Measurements from ENCODE around the gene NUDCD3. TPM values are rescaled to one million over a fixed set of nuclear protein-coding genes. Genes with fewer than 3 reads are reported as not detected.

Gene NUDCD3
- total RNA-seq, 1 experiment from 2014 or later = 94.6 TPM

GRCh38 chr7:44439926-44440325, 50.5 kb downstream of the NUDCD3 start:
- TF ChIP-seq EZH2 (IDR thresholded peaks at IDR 0.05) (no peak), SRF (IDR thresholded peaks at IDR 0.05; ENCODE audit: low read depth) (no peak), JUND (IDR thresholded peaks at IDR 0.05) (no peak), REST (IDR thresholded peaks at IDR 0.05; ENCODE audit: low read depth) (no peak), SP1 (IDR thresholded peaks at IDR 0.05; ENCODE audit: low read depth) (no peak), EGR1 (IDR thresholded peaks at IDR 0.05; ENCODE audit: low read depth) (no peak), POLR2AphosphoS5 (IDR thresholded peaks at IDR 0.05; ENCODE audit: low read depth, low read length) (no peak), ZNF274 (IDR thresholded peaks at IDR 0.05; ENCODE audit: low read depth, low read length) (no peak), FOSL1 (IDR thresholded peaks at IDR 0.05; ENCODE audit: low read depth) (no peak), SIN3A (IDR thresholded peaks at IDR 0.05; ENCODE audit: low read depth) (no peak), YY1 (IDR thresholded peaks at IDR 0.05; ENCODE audit: extremely low read depth, insufficient replicate concordance, low read depth, low read length) (no peak)
- TF ChIP-seq, protein P1, sequence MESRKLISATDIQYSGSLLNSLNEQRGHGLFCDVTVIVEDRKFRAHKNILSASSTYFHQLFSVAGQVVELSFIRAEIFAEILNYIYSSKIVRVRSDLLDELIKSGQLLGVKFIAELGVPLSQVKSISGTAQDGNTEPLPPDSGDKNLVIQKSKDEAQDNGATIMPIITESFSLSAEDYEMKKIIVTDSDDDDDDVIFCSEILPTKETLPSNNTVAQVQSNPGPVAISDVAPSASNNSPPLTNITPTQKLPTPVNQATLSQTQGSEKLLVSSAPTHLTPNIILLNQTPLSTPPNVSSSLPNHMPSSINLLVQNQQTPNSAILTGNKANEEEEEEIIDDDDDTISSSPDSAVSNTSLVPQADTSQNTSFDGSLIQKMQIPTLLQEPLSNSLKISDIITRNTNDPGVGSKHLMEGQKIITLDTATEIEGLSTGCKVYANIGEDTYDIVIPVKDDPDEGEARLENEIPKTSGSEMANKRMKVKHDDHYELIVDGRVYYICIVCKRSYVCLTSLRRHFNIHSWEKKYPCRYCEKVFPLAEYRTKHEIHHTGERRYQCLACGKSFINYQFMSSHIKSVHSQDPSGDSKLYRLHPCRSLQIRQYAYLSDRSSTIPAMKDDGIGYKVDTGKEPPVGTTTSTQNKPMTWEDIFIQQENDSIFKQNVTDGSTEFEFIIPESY (IDR thresholded peaks at IDR 0.05; ENCODE audit: extremely low read depth, insufficient replicate concordance, low read length) = no peak
- TF ChIP-seq, protein P2, sequence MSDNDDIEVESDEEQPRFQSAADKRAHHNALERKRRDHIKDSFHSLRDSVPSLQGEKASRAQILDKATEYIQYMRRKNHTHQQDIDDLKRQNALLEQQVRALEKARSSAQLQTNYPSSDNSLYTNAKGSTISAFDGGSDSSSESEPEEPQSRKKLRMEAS (IDR thresholded peaks at IDR 0.05) = no peak
- BruUV-seq (replicated peaks) = no TSS peak
- no peaks in the 10 kb centered on the region for H4K20me1 ChIP-seq (ENCODE audit: insufficient read depth)
- no peak for DNase-seq (ENCODE audit: low read depth, low spot score)
- H3K27ac ChIP-seq (ENCODE audit: low read depth, low read length) = no peak overlapping the region
- ChIA-PET RAD21 (ENCODE audit: low non-redundant PET in 1 of 2, low total read pairs in 2 of 2, uncharacterized antibody in 2 of 2, unreplicated experiment in 2 of 2) (no interaction called here), POLR2A (no interaction called here), CTCF (no interaction called here)
- H3K27me3 ChIP-seq (ENCODE audit: insufficient read depth, low read length) = no peaks in the 10 kb centered on the region
- H3K79me2 ChIP-seq (ENCODE audit: insufficient read depth, low read length) = peaks cover 58% of the 10 kb centered on the region
- H2AFZ ChIP-seq (ENCODE audit: low read depth, low read length, poor library complexity, severe bottlenecking) = no peak overlapping the region
- H3K9me3 ChIP-seq (ENCODE audit: control insufficient read depth in 1 of 2, insufficient read depth in 1 of 2, low read depth in 1 of 2, low read length in 2 of 2) = no peaks in the 10 kb centered on the region
- intact Hi-C loops (cut with micrococcal nuclease) = no loop called here
- no peak for ATAC-seq
- H3K4me3 ChIP-seq (replicated peaks in 1 of 2; ENCODE audit: low read depth in 1 of 2, low read length in 2 of 2) = no peak overlapping the region
- H3K4me2 ChIP-seq (ENCODE audit: low read length) = no peak overlapping the region
- no peaks in the 10 kb centered on the region for H3K4me1 ChIP-seq (ENCODE audit: control insufficient read depth in 1 of 2, insufficient read depth in 2 of 2, low read length in 2 of 2)
- H3K9ac ChIP-seq (ENCODE audit: low read length) = no peak overlapping the region
- no peaks in the 10 kb centered on the region for H3K36me3 ChIP-seq (ENCODE audit: control insufficient read depth in 1 of 2, insufficient read depth in 2 of 2, low read length in 2 of 2)
- H3K9me2 ChIP-seq (ENCODE audit: insufficient read depth) = no peaks in the 10 kb centered on the region
